Skin epidermis (tissue), 12 donors: ENCODE results near the gene MPV17L.
A peak's percentile ranks its signal among the peaks of the same experiment; 100 is the strongest.
"Not testable (repeated sequence)": the region's sequence is repeated elsewhere in the genome, so short reads cannot be mapped to it uniquely, and the experiment has no call there.

Experiments used
- H3K27ac ChIP-seq, 21 experiments: fragments of 200-600 bp; sonication (generic) in 11 of 21; one replicate each; pipeline ENCODE4 v1.5.0; 2020; ENCODE audit warnings: mild to moderate bottlenecking in 3 of 21, inconsistent platforms in 2 of 21, moderate library complexity in 2 of 21
- H3K4me3 ChIP-seq, 7 experiments: fragments of 200-600 bp; sonication (generic) in 2 of 7; one replicate each; pipeline ENCODE4 v1.5.0; 2020; ENCODE audit warnings: inconsistent platforms in 2 of 7, mild to moderate bottlenecking in 2 of 7, moderate library complexity in 1 of 7

Gene MPV17L

GRCh38 chr16:15404792-15405191, 9.2 kb downstream of the MPV17L start:
- Histone ChIP-seq H3K27ac (no peak overlapping the region), H3K4me3 (no peak overlapping the region)

GRCh38 chr16:15407756-15408155, 12.2 kb downstream of the MPV17L start:
- not testable (repeated sequence) for H3K4me3 ChIP-seq, H3K27ac ChIP-seq

DNA sequence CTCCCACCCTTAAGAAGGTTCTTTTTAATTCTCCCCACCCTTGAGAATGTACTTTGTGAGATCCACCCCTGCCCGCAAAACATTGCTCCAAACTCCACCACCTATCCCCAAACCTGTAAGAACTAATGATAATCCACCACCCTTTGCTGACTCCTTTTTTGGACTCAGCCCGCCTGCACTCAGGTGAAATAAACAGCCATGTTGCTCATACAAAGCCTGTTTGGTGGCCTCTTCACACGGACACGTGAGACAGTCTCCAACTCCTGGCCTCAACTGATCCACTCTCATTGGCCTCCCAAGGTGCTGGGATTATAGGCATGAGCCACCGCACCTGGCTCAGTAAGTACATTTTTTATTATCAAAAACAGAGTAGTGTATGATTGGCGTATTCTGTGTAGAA, 13.9 kb downstream of the MPV17L start:
- H3K4me3 ChIP-seq, result not testable (repeated sequence)

DNA sequence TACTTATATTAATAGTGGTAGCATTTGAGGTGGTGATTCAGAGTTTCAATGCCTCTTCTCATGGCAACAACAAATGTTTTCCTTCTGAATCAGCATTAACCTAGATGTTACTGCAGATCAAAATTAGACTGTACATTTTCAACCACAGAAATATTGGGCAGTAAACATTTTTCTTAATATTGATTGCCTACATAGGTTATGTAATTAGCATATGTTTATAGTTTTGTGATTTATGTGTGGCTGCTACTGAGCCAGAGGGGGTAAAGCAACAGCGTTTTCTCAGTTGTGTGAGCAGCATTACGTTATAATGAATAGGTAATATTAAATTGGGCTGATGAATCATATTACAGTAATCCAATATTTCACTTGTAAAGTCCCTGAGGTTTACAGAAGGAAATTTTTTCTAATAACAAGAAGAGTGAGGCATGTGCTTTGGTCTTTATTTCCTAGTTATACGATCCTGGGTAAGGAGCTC, 20.0 kb downstream of the MPV17L start:
- no peak overlapping the region for H3K4me3 ChIP-seq
- H3K27ac ChIP-seq, result no peak overlapping the region

More for the DNA sequence above, 13.9 kb downstream of the MPV17L start:
- not testable (repeated sequence) for H3K27ac ChIP-seq

- Histone ChIP-seq H3K27ac (no peak overlapping the region), H3K4me3 (no peak overlapping the region)
Observed at GRCh38 chr16:15417197-15417596, 21.6 kb downstream of the MPV17L start.

- Histone ChIP-seq H3K4me3 (no peak overlapping the region), H3K27ac (no peak overlapping the region)
Observed at GRCh38 chr16:15418206-15418605, 22.7 kb downstream of the MPV17L start.

GRCh38 chr16:15421696-15422095, 26.1 kb downstream of the MPV17L start:
- H3K27ac ChIP-seq, H3K4me3 ChIP-seq: not testable (repeated sequence)

GRCh38 chr16:15422222-15422621, 26.7 kb downstream of the MPV17L start:
- Histone ChIP-seq H3K4me3 (no peak overlapping the region), H3K27ac (no peak overlapping the region)

GRCh38 chr16:15425861-15426260, 30.3 kb downstream of the MPV17L start:
- Histone ChIP-seq H3K27ac (no peak overlapping the region), H3K4me3 (no peak overlapping the region)

DNA sequence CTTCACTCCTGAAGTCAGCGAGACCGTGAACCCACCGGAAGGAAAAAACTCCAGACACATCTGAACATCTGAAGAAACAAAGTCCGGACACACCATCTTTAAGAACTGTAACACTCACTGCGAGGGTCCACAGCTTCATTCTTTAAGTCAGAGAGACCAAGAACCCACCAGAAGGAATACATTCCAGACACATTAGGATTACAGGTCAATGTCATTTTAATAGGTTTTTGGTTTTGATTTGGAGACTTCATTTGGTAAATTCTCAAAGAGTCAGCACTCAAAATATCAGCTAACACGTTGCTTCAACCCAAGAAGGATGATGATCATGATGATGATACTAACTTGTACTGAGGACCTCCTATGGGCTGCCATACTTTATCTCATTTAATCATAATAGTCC, 31.2 kb downstream of the MPV17L start:
- Histone ChIP-seq H3K4me3 (no peak overlapping the region), H3K27ac (no peak overlapping the region)

GRCh38 chr16:15427648-15428239, 32.2 kb downstream of the MPV17L start:
- Histone ChIP-seq H3K4me3 (no peak overlapping the region), H3K27ac (peak overlapping the region in 3 of 21 experiments; percentile 49 to 58 (median 58))

DNA sequence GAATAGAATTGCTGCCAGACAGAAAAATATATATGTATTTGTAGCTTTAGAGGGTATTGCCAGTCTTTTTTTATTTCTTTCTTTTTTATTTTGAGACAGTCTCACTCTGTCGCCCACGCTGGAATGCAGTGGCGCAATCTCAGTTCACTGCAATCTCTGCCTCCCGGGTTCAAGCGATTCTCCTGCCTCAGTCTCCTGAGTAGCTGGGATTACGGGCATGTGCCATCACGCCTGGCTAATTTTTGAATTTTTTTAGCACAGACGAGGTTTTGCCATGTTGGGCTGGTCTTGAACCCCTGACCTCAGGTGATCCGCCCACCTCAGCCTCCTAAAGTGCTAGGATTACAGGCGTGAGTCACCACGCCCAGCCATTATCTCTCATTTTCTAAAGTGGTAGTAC, 35.3 kb downstream of the MPV17L start:
- H3K27ac ChIP-seq, H3K4me3 ChIP-seq: not testable (repeated sequence)

- H3K4me3 ChIP-seq, result peak overlapping the region in 6 of 7 experiments; percentile 46 to 66 (median 62)
- H3K27ac ChIP-seq, result peak overlapping the region in 1 of 21 experiments; percentile 86
Observed at GRCh38 chr16:15434079-15434424, 38.5 kb downstream of the MPV17L start.

GRCh38 chr16:15434425-15435215, 39.1 kb downstream of the MPV17L start, which contains the start of gene BMERB1:
Gene BMERB1, plus strand, starts transcription at chr16:15434588. Its CDS starts 66 bp downstream, at chr16:15434654.
- peak within 1 kb of the TSS in 20 of 21 experiments; percentile 14 to 90 (median 66) for H3K27ac ChIP-seq
- H3K4me3 ChIP-seq, result peak within 1 kb of the TSS; percentile 46 to 76 (median 63)

GRCh38 chr16:15435216-15435864, 39.8 kb downstream of the MPV17L start:
- Histone ChIP-seq H3K4me3 (peak overlapping the region; percentile 46 to 76 (median 63)), H3K27ac (peak overlapping the region in 18 of 21 experiments; percentile 14 to 90 (median 66))

DNA sequence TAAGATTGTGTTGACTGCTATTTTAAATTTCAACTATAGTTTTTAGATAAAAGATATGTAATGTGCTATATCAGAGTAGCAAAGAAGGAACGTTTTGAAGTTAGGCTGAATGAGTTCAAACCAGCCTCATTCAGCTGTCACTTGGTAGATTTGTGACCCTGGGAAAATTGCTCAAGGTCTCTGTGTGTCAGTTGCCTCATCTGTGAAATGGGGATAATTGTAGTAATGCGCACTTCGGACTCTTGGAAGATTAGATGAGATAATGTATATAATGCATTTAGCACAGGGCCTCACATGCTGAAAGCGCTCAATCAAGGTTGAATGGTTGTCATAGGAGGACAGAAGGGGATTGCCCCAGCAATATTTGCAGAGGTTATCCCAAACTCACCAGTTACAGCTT, 43.5 kb downstream of the MPV17L start:
- Histone ChIP-seq H3K27ac (peak overlapping the region in 2 of 21 experiments; percentile 15 to 65), H3K4me3 (no peak overlapping the region)

DNA sequence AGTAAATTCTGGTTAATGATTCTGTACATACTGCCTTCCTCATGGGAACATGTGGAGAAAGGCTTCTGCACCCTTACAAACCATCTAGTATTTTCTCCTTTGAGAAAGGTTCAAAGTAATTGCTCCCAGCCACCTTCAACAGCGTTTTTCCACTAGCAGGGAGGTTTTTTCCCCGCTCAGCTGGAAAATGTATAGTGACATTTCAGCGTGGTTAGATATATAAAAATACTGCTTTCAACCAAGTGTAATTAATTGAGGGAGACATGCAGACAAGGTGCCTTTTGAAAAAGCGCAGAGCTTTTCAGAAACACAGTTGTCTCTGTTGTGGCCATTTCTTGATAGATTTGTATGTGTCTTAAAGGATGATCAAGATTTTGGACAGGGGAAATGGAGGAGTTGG, 44.0 kb downstream of the MPV17L start:
- Histone ChIP-seq H3K4me3 (no peak overlapping the region), H3K27ac (peak overlapping the region in 3 of 21 experiments; percentile 15 to 65 (median 39))

- H3K27ac ChIP-seq, result peak overlapping the region in 3 of 21 experiments; percentile 1 to 61 (median 49)
- no peak overlapping the region for H3K4me3 ChIP-seq
Observed at GRCh38 chr16:15440852-15441251, 45.3 kb downstream of the MPV17L start.

GRCh38 chr16:15442140-15442539, 46.6 kb downstream of the MPV17L start:
- H3K27ac ChIP-seq, result peak overlapping the region in 1 of 21 experiments; percentile 16
- H3K4me3 ChIP-seq, result not testable (repeated sequence)

- Histone ChIP-seq H3K4me3 (no peak overlapping the region), H3K27ac (no peak overlapping the region)
Observed at GRCh38 chr16:15443753-15444152, 48.2 kb downstream of the MPV17L start.
